Calu3 (cell line): Measurements from ENCODE around the gene CDC42SE2. TPM values are rescaled to one million over a fixed set of nuclear protein-coding genes. Genes with fewer than 3 reads are reported as not detected.

ENCODE experiments used
- BruUV-seq: library from RNA; stranded (reverse); fragments of 400-500 nt; replicated peaks from 2 replicates; lab custom pipeline; 2021; lab: Mats Ljungman, UMichigan
- CTCF ChIA-PET: fragments of 300-600 bp; sonication (Branson Sonifier 250); formaldehyde crosslinking; loops from one replicate; lab custom pipeline; 2022; ENCODE audit warnings: antibody characterized with exemption; lab: Charles Lee
- DNase-seq: peaks from one replicate; pipeline ENCODE4 v3.0.0; 2022
- H3K27ac Mint-ChIP-seq: one replicate; pipeline ENCODE4 v1.8.0; 2022; ENCODE audit warnings: mixed read lengths; ENCODE audit not compliant: unreplicated experiment
- H3K27me3 Mint-ChIP-seq: one replicate; pipeline ENCODE4 v1.8.0; 2022; ENCODE audit warnings: mixed read lengths; ENCODE audit not compliant: unreplicated experiment
- H3K36me3 Mint-ChIP-seq: one replicate; pipeline ENCODE4 v1.8.0; 2022; ENCODE audit warnings: mild to moderate bottlenecking, moderate library complexity, mixed read lengths; ENCODE audit not compliant: insufficient read depth, unreplicated experiment
- H3K4me1 Mint-ChIP-seq: one replicate; pipeline ENCODE4 v1.8.0; 2022; ENCODE audit warnings: mild to moderate bottlenecking, low read depth, mixed read lengths; ENCODE audit not compliant: unreplicated experiment
- H3K4me3 Mint-ChIP-seq: one replicate; pipeline ENCODE4 v1.8.0; 2022; ENCODE audit warnings: mild to moderate bottlenecking, low read depth, moderate library complexity, mixed read lengths; ENCODE audit not compliant: unreplicated experiment
- H3K9me3 Mint-ChIP-seq: one replicate; pipeline ENCODE4 v1.8.0; 2022; ENCODE audit warnings: low read depth, mixed read lengths; ENCODE audit not compliant: unreplicated experiment
- intact Hi-C: fragments of 100-400 bp; cut with micrococcal nuclease; formaldehyde crosslinking; loops from one replicate; pipeline ENCODE4 v1.10.0; 2022; ENCODE audit not compliant: unreplicated experiment
- total RNA-seq: library from RNA; stranded (reverse); gene quantifications from 2 replicates; pipeline ENCODE4 v1.2.3, GENCODE V29; 2022
- TF ChIP-seq, protein P1 (sequence below): fragments of 200-600 bp; IDR thresholded peaks from one replicate; pipeline ENCODE4 v1.8.0; 2022; ENCODE audit warnings: antibody characterized with exemption; ENCODE audit not compliant: unreplicated experiment

The CDC42SE2 gene
- total RNA-seq, 1 experiment from 2014 or later = 63.9 TPM

DNA sequence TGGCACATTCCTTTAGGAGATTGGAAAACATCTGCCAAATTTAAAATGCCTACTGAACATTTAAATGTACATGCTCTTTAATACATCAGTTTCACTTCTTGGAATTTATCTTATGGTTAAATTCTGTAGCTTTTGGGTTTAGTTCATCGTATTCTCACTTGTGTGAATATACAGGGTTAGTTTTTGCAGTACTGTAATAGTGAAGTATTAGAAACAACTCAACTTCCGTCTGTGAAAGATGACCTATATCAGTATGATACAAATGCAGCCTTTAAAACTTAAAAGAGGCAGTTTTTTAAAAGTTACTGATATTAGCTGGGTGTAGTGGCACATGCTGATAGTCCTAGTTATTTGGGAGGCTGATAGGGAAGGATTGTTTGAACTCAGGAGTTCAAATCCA lies 57.2 kb downstream of the CDC42SE2 start:
- TF ChIP-seq, protein P1, sequence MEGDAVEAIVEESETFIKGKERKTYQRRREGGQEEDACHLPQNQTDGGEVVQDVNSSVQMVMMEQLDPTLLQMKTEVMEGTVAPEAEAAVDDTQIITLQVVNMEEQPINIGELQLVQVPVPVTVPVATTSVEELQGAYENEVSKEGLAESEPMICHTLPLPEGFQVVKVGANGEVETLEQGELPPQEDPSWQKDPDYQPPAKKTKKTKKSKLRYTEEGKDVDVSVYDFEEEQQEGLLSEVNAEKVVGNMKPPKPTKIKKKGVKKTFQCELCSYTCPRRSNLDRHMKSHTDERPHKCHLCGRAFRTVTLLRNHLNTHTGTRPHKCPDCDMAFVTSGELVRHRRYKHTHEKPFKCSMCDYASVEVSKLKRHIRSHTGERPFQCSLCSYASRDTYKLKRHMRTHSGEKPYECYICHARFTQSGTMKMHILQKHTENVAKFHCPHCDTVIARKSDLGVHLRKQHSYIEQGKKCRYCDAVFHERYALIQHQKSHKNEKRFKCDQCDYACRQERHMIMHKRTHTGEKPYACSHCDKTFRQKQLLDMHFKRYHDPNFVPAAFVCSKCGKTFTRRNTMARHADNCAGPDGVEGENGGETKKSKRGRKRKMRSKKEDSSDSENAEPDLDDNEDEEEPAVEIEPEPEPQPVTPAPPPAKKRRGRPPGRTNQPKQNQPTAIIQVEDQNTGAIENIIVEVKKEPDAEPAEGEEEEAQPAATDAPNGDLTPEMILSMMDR = no peak
- H3K4me3 Mint-ChIP-seq = no peak overlapping the region

GRCh38 chr5:131322926-131323325 lies 59.1 kb downstream of the CDC42SE2 start:
- Mint-ChIP-seq H3K36me3 (peaks cover 28% of the 10 kb centered on the region), H3K27ac (peak overlapping the region; percentile 22), H3K9me3 (no peaks in the 10 kb centered on the region), H3K4me3 (no peak overlapping the region), H3K27me3 (no peaks in the 10 kb centered on the region), H3K4me1 (peaks cover 40% of the 10 kb centered on the region)
- intact Hi-C loops = loop anchor here (10.0 kb wide), 1 partner anchor 48 kb away; no protein-coding TSS in a partner anchor
- no TSS peak for BruUV-seq
- peak; percentile 41 for DNase-seq
- TF ChIP-seq, protein P1 = no peak
- CTCF ChIA-PET = interaction anchor here (0.5 kb wide), 1 partner anchor 32 kb away, joined by 4 read pairs; no protein-coding TSS in a partner anchor

More for the DNA sequence above, 57.2 kb downstream of the CDC42SE2 start:
- peaks cover 21% of the 10 kb centered on the region for H3K4me1 Mint-ChIP-seq
- intact Hi-C loops = loop anchor here (10.0 kb wide), 1 partner anchor 46 kb away; no protein-coding TSS in a partner anchor
- no peak overlapping the region for H3K27ac Mint-ChIP-seq
- BruUV-seq = no TSS peak
- peaks cover 39% of the 10 kb centered on the region for H3K36me3 Mint-ChIP-seq
- no peaks in the 10 kb centered on the region for H3K9me3 Mint-ChIP-seq
- DNase-seq = no peak
- CTCF ChIA-PET = interaction anchor here (0.6 kb wide), 1 partner anchor 53 kb away, joined by 7 read pairs; no protein-coding TSS in a partner anchor
- H3K27me3 Mint-ChIP-seq = no peaks in the 10 kb centered on the region

- Mint-ChIP-seq H3K27ac (no peak overlapping the region), H3K4me1 (peaks cover 44% of the 10 kb centered on the region), H3K36me3 (peaks cover 30% of the 10 kb centered on the region), H3K9me3 (no peaks in the 10 kb centered on the region), H3K27me3 (no peaks in the 10 kb centered on the region), H3K4me3 (no peak overlapping the region)
- intact Hi-C loops = loop anchor here (10.0 kb wide), 1 partner anchor 49 kb away; no protein-coding TSS in a partner anchor
- TF ChIP-seq, protein P1 = no peak
- DNase-seq = no peak
- no TSS peak for BruUV-seq
- CTCF ChIA-PET = no interaction called here
Observed at GRCh38 chr5:131323378-131323777, 59.5 kb downstream of the CDC42SE2 start.

GRCh38 chr5:131324303-131324702 lies 60.5 kb downstream of the CDC42SE2 start:
- Mint-ChIP-seq H3K4me3 (no peak overlapping the region), H3K27me3 (no peaks in the 10 kb centered on the region), H3K27ac (no peak overlapping the region), H3K9me3 (no peaks in the 10 kb centered on the region), H3K36me3 (peaks cover 27% of the 10 kb centered on the region), H3K4me1 (peaks cover 53% of the 10 kb centered on the region)
- DNase-seq = no peak
- TF ChIP-seq, protein P1 = no peak
- intact Hi-C loops = loop anchor here (10.0 kb wide), 1 partner anchor 50 kb away; no protein-coding TSS in a partner anchor
- no TSS peak for BruUV-seq
- CTCF ChIA-PET = interaction anchor here (0.6 kb wide), 2 partner anchors 35 to 42 kb away, joined by 3 to 4 read pairs; no protein-coding TSS in a partner anchor
